GM18498 (cell line): ENCODE results near the gene GRIFIN.
A peak's percentile ranks its signal among the peaks of the same experiment; 100 is the strongest.
"Not testable (repeated sequence)": the region's sequence is repeated elsewhere in the genome, so short reads cannot be mapped to it uniquely, and the experiment has no call there.

ENCODE experiments used
- ATAC-seq: cut with Tn5 transposase; IDR thresholded peaks from one replicate; pipeline ENCODE4 v1.9.1; 2021; ENCODE audit warnings: mild to moderate bottlenecking, moderate library complexity; ENCODE audit not compliant: unreplicated experiment

Gene GRIFIN

DNA sequence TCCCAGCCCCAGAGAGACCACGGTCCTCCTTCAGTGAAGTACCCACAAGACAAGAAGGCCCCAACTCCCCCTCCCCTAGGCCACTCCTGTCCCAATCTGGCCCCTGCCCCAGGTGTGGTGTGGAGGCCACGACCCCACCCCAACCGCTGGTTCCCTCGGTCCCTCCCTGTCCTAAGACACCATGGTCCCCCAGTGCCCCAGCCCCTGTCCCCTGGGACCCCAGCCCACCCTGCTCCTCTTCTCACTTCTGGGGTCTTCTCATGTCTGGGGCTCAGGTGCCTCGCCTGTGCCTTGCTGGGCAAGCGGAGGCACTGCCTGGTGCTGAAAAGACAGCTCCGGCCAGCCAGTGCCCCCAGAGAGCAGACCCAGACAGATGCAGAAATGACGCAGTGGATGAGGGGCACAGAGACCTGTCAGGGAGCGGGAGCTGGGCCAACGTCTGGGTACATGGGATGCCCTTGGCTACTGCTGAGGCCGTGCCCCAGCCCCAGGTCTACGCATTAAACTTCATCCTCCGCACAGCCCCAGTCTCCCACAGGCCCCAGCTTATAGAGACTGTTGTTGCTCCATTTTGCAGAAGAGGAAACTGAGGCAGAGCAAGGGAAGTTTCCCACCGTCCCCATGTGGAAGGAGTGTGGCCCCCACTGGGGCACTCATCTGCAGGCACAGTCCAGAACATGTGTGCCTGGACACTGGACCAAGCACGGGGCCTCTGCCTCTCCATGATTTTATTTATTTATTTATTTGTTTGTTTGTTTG is 14.8 kb downstream of the GRIFIN start:
- no peak for ATAC-seq

DNA sequence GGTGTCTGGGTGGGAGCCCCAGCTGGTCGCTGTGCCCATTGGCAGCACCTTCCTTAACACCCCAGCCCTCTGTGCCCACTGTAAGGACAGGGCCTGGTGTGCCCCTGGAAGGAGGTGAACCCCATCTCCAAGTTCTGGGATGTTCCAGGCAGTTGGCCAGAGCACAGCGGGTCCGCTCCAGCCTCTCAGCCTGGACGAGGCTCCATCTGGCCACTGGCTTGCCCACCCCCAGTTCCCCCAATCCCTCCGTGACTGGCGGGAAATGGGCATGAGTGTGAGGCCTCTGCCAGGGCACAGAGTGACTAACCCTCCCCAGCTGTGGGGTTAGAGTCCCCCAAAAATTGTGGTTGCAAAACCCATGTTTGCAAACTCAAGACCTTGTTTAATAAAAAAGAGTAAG is 15.6 kb downstream of the GRIFIN start:
- no peak for ATAC-seq

DNA sequence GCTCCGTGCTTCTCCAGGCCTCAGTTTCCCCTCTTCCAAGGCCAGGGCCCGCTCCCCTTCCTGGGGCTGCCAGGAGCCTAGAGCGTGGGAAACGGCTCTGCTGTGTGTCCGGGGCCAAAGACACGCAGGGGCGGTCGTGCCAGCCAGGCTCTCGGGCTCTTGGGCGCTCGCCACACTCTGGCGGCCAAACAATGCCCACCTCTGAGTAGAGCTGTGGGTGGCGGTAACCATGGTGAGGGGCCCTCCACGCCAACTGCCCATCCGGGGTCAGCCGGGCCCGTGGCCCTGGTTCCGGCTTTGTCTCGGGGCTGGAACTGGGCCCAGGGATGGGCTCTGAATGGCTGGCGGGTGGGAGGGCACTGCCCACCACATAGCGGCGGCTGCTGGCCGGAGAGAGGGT is 16.0 kb downstream of the GRIFIN start:
- ATAC-seq = no peak

DNA sequence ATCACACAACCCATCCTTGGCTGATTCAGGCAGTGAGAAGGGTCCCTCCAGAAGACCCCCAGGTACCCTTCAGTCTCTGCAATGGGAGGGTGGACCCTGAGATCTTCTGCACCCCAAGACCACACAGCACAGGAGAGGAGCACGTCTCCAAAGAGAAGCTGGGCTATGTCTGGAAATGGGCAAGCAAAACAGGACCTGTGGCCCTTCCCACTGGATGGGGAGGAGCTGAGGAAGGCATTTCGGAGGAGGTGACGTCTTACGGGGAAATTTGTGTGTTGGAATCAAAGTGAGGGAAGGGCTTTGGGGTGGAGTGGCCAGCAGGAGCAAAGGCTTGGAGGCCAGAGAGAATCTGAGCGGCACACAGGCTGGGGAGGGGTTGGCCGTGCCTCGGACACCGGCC is 16.5 kb downstream of the GRIFIN start:
- no peak for ATAC-seq

DNA sequence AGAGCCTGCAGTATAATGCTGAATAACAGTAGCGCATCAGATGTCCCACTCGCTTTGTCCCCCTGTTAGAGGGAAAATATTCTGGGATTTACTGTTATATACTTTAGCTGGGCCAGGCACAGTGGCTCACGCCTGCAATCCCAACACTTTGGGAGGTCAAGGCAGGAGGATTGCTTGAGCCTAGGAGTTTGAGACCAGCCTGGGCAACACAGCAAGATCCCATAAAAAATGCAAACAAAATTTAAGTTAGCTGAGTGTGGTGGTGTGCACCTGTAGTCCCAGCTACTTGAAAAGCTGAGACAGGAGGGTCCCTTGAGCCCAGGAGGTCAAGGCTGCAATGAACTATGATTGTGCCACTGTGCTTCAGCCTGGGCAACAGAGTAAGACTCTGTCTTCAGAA is 22.3 kb downstream of the GRIFIN start:
- not testable (repeated sequence) for ATAC-seq

DNA sequence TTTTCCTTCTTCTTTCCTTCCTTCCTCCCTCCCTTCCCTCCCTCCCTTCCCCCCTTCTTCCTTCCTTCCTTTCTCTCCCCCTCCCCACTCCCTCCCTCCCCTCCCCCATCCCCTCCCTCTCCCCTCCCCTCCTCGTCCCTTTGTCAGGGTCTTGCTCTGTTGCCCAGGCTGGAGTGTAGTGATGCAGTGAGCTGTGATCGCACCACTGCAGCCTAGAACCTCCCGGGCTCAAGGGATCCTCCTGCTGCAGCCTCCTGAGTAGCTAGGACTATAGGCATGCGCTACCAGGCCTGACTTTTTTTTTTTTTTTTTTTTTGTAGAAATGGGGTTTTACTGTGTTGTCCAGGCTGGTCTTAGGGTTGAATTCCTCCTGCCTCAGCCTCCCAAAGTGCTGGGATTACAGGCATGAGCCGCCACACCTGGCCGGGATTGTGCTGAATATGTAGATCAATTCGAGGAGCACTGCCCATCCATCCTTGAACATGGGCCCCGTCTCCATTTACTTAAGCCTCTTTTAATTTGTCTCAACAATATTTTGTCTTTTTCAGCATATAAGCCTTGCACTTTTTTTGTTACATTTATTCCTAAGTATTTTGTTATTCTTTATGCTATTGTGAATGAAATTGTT is 23.4 kb downstream of the GRIFIN start:
- ATAC-seq = no peak

DNA sequence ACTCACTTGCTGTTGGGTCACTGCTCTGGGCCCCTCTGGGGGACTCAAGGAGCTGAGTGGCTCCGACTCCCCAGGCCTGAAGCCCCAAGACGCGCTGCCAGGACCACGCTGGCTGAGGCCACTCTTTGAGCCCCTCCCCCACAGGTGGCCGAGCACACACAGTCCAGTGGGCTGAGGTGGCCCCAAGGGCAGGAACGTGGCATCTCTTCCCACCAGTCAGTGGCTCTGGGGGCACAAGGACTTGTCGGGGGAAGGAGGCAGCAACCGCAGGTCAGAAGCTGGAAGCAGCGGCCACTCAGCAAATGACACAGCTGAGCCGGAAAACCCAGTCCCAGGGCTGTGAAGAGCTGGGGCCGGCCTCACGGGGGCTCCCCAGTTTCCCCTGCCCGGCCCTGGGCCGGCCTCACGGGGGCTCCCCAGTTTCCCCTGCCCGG is 24.1 kb downstream of the GRIFIN start:
- peak; percentile 12 for ATAC-seq

DNA sequence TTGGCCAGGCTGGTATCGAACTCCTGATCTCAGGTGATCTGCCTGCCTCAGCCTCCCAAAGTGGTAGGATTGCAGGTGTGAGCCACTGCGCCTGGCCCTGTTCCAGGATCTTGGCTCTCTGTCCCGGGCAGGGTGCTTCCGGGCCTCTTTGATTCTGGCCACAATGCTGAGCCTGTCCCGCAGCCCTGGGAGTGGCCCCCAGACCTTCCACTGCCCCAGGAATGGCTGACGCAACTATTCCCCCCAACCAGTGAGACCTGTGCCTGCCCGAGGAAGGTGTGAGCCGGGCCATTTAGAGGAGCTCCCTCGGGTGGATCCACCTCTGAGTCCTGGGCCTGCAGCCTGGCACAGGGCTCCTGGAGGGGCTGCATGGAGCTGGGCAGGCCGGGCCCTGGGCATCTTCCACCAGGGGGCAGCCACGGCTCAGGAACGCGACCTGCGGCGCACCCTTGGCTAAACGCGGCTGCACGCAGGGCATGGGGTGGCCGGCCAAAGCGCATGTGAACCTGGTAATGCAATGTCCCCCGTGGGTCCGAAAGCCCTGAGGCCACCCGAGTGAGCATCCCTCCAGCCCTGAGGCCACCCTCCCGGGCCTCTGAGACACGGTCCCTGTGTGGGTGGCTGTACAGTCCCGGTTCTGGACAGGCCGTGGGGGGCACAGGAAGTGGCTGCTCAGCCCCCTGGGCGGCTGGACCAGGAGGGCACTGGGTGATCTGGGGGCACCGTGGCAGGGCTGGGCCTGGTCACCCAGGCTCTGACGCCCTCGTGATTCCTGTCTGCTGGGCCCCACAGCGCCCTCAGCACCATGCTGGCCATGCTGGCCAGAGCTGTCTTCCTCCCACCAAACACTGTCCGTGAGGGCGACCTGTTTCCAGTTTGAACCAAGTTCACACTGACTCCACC is 24.8 kb downstream of the GRIFIN start:
- ATAC-seq = peak; percentile 86

DNA sequence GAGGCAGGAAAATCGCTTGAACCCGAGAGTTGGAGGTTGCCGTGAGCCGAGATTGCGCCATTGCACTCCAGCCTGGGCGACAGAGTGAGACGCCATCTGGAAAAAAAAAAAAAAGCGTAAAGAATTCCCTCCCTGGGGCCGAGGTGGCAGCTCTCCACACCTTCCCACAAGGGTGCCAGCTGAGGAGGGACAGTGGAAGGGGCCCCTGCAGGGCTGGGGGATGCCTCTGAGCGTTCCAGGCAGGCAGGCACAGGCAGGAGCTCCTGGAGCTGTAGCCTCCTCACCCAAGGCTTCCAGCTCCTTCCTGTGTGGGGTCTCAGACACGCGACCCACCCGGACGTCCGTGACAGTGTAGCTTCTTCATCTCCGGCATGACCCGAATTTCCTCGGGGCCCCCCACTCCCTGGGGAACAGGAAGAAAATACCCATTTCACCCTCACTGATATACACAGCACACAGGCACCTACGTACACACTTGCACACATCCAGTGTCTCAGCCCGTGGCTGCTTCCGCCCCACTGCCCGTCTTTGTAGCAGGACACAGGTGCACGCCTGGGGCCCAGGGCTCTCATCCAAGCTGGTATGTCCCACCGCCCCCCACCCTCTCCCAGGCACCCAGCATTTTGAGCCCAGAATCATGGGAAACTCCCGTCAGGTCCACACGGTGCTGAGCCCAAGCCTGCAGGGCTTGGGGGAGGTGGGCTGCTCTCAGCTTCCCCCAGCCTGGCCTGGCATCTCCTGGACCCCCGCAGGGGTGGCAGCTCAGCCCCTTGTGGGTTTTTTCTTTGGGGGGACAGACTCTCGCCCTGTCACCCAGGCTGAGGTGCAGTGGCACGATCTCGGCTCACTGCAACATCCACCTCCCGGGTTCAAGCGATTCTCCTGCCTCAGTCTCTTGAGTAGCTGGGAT is 25.7 kb downstream of the GRIFIN start:
- no peak for ATAC-seq

DNA sequence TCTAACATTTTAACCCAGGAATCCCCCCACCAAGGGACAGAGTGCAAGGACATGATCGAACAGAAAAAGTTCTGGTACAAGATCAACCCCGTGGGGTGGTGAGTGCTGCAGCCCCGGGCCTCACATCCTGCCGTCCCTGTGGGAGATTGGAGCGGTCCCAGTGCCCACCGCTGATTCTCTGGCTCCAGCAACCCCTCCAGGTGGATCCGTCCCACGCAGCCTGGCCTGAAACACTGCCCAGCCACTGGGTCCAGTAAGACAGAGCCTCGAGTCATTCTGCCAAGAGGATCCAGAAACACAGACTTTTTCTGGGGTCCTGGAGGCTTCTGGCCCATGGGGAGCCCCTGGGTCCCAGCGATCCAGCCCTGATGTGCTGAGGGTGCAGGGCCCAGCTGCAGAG is 29.5 kb downstream of the GRIFIN start:
- ATAC-seq = no peak

DNA sequence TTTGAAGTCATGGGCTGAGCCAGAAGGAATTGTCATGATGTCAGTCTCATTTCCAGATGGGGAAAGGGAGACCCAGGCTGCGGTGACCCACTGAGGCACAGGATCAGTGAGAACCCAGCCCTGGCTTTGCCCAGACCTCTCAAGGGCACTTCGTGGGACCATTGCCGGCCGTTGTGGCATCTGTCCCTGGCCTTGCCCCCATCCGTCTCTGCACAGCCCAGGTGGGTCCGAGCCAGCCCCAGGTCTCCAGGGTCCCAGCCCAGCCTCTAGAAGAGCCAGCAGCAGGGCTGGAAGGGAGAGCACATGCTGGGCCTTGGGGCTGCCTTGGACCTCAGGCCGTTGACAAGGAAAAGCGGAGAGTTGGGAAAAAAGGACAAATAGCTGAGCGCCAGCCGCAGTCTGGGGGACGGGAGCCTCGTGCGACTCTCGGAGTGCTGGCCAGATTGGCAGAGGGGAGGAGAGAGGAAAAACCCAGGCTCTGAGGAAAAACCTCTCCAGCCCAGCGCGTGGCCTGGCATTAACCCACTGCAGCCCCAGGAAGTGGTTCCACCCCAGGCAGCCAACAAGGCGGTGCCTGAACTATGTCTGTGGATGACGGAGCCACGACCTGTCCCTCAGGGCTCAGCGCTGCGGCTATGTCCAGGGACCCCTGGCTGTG is 30.2 kb downstream of the GRIFIN start:
- no peak for ATAC-seq

DNA sequence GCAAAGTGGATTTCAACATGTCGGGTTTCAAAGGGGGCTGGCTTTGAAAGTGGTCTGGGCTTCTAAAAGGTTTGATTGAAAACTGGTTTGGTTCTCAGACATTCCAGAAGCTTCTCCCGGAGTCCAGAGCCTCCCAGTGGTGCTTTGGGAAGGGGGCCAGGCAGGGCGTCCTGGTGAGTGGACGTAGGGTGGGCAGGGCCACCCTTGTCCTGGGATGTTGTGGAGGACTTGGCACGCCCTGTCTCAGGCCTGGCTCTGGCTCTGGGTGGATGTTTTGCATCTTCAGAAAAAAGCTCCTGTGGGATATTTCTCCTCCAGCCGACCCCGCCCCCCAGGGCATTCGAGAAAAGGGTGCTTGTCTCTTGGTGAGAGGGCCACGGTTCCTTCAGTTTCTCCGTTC is 31.2 kb downstream of the GRIFIN start:
- no peak for ATAC-seq

DNA sequence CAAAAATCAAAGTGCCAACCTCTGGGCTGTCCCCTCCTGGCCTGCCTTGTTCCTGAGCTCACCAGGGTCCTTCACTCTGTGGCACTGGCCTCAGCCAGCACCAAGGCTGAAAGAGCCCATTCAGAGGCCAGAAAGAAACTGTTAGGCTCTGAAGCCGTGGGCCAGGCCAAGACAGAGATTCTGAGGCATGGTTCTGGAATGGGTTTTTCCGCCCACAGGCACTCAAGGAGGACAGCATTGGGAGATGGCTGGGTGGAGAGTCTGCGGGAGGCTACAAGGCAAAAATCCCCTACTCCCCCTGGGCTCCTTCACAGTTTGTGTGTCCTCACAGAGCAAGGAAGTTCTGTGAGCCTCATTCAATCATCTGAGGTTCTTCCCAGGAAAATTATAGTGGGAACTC is 31.7 kb downstream of the GRIFIN start:
- ATAC-seq = no peak

DNA sequence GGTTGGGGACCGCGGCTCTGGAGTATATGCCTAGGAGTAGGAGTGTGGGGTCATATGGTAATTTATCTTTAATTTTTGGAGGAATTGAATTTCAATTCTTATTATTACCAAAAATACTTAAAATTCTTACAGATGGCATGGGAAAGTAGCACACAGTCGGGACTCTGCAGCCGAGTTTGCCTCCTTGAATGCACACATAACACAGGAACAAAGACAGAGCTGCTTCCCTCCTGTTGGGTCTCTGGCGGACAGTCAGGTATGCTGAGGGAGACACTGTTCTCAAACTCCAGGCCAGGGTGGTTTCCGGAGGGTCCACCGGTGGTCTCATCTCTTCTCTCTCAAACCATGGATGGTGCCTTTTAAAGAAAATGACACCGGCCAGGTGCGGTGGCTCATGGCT is 32.7 kb downstream of the GRIFIN start:
- no peak for ATAC-seq

DNA sequence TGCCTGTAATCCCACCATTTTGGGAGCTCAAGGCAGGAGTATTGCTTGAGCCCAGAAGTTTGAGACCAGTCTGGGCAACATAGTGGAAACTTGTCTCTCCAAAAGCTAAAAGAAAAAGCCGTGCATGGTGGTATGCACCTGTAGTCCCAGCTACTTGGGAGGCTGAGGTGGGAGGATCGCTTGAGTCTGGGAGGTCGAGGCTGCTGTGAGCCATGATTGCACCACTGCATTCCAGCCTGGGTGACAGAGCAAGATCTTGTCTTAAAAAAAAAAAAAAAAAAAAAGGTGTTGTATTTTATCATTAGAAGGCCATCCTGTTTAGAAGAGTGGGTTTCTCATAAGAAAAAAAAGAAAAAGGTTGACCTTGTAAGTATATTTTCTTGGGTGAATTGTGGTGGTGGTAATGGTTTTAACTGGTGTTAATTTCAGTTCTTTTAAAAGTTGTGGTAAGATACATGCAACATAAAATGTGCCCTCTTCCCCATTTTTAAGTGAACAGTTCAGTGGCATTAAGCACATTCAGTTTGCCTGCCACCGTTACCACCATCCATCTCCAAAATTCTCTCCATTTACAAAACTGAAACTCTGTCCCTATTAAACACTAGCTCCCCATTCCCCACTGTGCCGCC is 34.7 kb downstream of the GRIFIN start:
- no peak for ATAC-seq

DNA sequence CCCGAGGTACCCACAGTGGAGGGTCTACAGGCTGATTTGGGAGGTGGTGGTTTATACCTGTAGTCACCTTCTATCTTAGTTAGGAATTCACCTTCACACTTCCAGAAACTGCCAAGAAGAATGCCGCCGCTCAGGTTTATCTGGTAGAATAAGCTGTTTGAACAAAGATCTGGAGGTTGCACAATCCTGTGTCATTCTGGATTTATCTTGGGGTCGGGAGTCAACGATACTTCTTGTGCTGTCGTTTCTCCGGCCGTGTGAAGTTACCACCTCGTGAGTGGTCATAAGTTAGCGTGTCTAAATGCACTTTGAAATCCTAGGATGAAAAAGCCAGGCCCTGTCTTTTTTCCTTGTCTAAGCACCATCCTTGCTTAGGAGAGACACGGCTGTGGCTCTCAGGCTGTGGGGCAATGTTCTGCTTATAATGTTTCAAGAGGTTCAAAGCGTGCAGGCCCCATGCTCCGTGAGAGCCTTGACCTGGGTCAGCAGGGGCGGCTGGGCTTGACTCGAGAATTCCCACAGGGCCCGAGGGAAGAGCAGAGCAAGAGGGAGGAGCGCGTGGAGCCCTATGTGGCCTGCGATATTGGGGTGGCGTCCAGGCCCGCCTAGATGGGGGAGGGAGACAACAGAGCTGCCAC is 35.5 kb downstream of the GRIFIN start:
- no peak for ATAC-seq

DNA sequence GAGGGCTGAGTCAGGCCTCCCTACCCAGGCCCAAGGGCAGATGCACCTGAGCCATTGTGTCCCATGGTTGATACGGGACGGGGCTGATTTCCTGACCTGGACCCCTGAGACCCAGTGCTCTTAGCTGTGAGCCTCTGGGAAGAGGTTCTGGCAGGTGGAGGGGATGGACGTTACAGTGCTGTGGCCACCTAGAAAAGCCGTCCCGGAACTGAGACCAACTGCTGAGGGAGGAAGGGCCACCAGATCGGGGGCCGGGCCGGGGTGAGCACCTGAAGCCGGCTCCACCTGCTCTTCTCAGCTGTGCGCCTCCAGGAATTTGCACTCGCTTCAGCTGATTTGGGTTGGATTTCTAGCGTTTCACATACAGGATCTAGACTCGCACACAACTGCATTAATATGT is 37.4 kb downstream of the GRIFIN start:
- ATAC-seq = no peak

DNA sequence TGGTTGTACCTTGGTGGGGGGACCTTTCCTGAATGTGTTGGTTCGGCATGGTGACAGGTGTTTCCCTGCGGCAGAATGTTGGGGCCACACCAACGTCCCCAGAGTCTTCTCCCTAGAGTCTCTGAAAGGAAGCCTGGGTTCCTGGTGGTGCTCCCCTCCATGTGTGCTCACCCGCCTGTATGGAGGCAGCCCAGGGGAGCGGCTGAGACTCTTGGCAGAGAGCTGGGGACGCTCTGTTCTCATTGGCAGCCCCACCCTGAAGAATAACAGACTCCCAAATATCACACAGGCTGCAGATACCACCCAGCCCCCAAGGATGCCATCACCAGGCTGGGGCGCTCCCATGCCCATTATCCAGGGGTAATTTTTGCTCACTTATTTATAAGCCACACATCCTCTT is 38.0 kb downstream of the GRIFIN start:
- no peak for ATAC-seq

DNA sequence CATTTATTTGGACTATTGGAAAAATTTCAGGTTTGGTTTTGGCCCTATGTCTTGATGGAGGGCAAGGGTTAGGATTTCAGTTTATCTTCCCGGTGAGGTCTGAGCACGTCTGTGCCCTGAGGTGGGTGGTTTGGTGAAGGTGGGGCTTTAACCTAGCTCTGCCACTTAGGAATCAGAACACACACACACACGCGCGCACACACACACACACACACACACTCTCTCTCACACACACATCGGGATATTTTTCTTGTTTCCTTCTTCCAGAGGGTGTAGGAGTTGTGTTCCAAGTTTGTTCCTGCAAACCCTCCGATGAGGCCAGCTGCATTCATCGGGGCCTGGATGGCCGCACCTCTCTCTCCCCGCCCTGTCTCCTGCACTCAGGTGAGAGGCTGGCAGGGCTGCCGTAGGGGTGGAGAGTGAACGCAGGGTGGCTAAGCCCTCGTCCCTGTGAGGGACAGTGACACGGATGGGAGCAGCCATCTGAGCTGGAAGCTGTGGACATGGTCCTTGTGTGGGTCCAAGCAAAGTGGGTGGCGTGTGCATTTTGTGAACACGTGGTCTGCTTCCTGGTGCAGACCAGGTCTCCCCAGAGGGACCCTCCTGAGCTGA is 38.6 kb downstream of the GRIFIN start:
- no peak for ATAC-seq
